ENCODE data around the gene GORASP1.

GORASP1 gene

DNA sequence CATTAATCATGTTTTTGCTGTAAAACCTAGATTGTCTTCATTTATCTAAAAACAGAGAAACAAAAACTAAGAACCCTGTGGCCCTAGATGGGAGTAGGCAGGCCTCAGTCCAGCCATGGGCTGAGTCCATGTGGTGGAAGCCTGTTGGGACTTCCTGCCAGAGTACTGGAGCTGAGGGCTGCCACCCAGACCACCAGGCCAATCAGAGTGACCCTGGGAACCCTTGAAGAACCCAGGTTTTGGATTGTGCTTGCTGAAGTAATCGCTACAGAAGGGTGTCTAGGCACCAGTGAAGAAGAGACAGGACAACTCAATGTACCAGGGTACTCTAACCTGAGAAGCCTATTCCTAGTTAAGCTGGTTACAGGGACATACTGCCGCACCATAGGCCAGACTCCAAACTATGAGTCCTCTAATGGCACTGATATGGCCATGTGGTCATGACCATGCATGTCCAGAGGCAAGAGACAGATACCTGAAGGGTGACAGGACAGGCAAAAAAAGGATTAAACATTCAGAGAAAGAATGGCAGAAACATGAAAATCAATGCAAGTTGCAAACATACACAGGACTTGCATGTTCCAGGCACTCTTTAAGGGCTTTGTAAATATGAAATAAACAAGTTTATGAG lies 33.0 kb upstream of the GORASP1 start:
- no peak for DNase-seq

DNA sequence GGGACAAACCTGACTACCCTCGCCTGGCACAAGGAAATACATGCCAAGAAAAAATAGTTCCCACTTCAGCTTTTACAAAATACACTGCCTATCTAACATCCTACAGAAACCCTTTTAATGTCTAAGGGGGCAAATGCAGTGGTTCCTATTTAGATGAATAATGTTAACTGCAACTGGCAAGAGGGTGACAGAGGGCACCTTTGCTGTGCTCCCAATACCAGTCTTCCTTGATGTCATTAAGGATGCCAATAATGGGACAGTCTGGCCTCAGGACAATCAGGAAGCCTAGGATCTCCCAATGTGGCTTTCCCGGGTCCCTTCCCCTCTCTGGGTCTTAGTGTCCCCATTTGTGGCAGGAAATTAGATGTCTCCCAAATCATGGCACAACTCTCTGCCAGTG lies 32.0 kb upstream of the GORASP1 start:
- DNase-seq: no peak

DNA sequence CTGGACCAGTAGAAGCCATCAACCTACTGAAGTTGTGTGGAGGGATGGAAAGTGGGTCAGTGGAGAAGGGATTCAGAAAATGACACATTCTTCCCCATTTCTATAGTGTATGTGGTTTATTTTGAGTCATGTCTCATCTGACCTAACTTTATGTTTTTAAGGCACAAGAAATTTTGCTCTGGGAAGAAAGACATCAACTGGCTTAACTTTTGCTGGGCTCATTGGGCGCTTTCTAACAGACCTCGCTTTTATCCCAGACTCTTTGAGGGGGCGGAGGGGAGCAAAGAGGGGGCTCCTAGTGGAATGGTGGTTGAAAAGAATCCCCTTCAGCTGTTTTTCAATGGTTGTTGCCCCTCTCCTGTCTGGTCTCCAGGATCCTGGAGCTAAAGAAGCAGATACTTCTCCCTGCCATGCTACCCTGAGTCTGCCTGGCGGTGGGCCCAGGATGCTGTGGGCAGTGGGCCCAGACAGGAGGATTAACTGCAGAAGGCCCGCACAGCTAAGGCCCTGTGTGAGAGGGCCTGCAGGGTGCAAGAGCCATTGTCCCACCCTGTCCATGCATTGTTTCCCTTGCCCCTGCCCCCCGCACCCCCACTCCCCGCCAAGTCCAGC lies 31.5 kb upstream of the GORASP1 start:
- DNase-seq: peak; percentile 81

DNA sequence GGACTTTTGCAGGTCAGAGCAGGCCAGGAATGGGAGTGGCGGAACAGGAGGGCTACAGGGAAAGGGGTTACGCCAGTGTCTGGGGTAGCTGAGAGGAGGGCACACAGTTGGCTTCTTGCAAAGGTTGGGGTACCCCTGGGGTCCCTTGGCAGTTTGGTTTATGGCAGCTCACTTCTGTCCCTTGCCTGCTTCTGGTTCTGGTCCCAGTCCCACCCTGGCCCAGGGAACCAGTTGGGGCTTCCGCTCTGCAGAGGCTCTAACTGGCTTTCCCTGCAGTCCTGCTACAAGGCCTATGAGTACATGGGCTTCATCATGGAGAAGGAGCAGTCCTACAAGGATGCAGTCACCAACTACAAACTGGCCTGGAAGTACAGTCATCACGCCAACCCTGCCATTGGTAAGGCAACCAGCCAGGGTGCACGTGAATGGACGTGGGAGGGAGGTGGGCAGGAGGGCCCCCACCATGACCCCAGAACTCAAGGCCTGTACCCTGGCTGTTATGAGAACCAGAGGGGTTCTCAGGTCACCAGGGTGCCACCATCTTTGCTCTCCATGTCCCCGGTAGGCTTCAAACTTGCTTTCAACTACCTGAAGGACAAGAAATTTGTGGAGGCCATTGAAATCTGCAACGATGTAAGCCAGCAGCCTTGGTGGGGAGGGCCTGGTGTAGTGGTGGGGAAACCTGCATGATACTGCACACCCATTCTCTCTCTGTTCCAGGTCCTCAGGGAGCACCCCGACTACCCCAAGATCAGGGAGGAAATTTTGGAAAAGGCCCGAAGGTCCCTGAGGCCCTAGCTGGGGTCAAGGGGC lies 30.8 kb upstream of the GORASP1 start:
- no peak for DNase-seq

DNA sequence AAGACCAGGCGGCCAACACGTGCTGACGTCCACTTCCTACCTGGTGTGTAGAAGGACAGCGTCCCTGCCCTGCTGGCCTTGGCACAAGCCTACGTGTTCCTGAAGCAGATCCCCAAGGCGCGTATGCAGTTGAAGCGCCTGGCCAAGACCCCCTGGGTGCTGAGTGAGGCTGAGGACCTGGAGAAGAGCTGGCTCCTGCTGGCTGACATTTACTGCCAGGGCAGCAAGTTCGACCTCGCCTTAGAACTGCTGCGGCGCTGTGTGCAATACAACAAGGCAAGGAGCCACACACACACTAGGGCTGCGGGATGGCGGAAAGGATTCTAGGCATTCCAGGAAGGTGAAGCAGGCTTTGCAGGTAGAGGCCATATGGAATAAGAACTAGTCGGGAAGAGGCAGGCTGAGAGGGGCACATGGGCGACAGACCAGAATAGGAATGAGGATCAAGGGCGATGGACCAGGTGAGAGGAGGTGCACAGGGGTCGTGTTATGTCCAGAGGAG lies 30.1 kb upstream of the GORASP1 start:
- DNase-seq: no peak

DNA sequence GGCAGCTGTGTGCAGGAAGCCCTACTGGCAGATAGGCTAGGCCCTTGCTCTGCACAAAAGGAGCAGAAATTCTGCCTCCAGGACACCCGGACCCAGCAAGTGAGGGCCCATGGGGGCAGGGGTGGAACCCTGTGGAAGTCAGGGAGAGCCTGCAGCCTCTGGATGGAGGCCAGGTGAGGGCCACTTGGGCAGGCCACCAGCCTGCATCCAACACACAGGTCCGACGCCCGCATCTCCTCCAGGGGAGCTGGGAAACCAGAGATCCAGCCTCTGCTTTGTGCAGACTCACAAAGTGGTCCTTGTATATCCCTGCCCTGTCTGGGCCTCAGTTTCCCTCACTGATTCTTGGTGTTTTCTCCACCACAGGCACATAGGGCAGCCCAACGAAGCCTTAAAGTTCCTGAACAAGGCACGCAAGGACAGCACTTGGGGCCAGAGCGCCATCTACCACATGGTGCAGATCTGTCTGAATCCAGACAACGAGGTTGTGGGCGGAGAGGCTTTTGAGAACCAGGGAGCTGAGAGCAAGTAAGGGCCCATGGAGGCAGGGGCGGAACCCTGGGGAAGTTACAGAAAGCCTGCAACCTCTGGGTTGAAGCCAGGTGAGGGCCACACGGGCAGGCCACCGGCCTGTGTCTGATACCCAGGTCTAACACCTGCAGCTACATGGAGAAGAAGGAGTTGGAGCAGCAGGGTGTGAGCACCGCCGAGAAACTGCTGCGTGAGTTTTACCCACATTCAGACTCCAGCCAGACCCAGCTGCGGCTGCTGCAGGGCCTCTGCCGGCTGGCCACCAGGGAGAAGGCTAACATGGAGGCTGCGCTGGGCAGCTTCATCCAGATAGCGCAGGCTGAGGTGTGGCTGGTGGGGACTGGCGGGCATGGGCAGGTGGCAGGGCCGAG lies 29.4 kb upstream of the GORASP1 start:
- no peak for DNase-seq

DNA sequence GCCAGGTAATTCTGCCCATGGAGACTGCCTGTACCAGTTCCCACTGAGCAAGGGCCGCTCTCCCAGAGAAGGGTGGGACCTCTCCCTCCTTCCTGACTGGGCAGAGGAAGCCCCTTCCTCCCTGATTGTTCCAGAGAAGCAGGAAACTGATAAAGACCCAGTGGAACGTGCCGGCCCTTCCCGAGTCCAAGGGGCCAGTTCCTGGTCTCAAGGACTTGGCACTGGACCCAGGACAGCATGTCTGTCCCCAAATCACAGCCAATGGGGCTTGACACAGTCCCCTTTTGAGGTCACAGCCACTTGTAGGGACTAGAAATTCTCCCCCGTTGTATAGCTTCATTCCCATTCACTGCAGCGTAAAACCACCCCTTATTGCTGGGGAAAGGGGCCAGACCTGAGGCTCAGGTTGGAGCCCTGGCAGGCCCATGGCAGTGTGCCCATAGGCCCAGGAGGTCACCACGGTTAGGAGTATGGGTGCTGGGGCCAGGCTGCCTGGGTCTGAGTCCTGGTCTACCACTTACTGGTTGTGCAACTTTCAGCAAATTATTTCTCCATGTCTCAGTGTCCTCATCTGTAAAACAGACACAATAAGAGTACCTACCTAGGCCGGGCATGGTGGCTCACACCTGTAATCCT lies 27.9 kb upstream of the GORASP1 start:
- no peak for DNase-seq

DNA sequence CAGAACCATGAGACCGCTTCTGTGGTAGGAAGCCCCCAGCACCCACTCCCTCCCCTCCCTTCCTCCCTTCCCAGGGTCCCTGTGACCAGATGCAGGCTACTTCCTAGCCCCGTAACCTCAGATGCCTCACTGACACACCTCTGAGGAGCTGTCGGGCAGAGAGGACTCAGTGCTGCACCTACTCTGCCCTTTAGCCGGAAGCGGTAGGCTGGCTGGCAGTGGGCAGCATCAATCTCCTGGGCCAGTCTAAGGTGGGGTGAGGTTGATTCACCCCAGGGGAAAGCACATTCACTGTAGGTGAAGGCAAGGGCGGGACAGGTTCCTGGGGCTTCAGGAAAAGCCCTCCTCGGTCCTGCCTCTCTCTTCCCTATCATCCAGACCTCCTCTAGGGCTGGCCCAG lies 26.9 kb upstream of the GORASP1 start:
- no peak for DNase-seq

DNA sequence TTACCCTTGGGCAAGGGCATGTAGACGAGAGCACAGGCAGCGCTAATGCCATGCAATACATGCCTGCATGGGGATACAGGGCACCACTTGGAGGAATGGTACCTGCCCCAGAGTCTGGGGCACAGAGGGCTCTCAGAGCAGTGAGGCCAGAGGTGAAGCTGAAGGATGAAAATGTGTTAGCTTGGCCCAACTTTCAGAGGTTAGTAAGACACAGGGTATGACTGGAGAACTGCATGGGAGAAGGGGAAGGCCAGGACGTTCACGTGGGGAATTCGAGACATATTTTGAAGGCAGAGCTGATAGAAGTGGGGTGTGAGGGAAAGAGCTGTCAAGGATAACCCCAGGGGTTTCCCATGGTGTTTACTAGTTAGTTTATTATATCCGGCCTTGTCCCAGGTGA lies 26.4 kb upstream of the GORASP1 start:
- DNase-seq: no peak

DNA sequence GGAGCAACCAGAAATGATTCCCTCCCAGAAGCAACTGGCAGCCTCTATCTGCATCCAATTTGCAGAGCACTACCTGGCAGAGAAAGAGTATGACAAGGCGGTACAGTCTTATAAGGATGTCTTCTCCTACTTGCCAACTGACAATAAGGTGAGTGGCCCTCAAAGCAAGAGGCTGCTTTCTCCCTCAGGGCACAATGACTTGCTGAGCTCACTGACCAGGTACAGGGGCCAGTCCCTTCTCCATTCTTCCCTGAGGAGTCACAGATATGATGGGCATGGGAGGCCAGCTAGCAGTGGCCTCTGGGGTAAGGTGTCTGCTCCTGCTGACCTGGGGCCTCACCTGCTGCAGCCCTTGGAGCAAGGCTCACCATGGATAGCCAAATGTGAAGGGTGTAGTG lies 25.7 kb upstream of the GORASP1 start:
- DNase-seq: no peak

DNA sequence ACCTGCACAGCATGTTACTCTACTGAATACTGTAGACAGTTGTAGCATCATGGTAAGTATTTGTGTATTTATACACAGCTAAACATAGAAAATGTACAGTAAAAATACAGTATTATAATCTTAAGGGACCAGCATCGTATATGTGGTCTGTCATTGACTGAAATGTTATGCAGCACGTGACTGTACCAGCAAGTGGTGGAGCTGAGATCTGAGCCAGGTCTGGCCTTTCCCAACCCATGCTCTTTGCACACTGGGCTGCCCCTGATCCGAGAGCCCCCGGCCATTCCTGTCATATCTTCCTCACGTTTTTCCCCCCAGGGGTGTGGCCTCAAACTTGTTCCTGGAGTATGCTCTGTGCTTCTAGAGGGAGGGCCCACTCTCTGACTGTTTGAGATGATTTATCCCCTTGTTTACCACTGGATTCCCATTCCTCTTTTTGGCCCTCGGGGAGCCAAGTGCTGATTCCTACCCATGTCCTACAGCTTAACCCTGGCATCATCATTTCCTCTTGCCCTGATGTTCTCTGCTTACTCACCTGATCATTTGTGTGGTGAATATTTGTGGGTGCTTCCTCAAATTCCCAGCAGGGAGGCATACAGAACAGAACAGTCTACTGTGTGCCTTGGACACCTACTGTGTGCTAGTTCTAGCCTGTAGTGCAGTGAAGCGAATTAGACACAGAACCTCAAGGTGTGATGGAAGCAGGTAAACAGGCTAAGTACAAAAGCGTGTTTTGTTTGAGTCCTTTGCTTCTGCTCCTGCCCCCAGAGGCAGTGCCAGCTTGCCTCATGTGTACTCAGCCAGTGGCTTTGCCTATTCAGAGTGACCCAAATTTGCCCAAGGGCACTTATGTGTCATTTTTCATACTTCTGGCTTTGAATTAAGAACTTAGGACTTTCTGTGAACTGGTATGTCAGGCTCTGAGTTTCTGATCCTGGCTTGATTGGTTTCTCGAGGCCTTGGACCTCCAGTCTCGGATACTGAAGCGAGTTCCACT lies 25.0 kb upstream of the GORASP1 start:
- no peak for DNase-seq

DNA sequence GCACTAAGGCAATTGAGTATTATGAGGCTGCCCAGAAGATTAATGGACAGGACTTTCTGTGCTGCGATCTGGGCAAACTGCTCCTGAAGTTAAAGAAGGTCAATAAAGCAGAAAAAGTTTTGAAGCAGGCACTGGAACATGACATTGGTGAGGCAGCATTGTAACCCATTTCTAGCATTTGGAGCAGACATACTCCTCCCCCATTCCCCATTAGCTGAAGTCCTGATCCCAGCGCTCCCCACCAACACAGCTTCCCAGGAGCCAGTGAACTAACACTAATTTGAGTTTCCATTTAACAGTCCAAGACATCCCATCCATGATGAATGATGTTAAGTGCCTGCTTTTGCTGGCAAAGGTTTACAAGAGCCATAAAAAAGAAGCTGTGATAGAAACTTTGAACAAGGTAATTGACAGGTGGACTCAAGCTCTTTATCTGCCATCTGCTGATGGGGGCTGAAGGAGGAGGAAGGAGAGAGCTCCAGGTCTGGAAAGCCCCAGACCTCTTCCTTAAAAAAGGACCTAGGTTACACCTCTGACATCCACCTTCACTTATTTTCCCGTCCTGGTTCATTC lies 23.4 kb upstream of the GORASP1 start:
- DNase-seq: no peak

DNA sequence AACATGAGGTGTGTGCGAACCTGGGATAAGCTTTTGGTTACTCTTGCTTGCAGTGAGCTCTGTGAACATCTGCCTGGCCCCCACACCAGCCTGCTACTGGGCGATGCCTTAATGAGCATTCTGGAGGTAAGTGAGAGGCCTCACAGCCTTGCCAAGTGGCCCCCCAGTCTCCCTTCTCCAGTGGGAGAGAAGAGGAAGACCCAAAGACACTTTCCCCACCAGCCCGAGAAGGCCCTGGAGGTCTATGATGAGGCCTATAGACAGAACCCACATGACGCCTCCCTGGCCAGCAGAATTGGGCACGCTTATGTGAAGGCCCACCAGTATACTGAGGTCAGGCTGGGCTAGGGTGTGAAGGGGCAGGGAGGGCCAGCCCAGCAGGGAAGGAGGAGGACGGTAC lies 22.6 kb upstream of the GORASP1 start:
- no peak for DNase-seq

DNA sequence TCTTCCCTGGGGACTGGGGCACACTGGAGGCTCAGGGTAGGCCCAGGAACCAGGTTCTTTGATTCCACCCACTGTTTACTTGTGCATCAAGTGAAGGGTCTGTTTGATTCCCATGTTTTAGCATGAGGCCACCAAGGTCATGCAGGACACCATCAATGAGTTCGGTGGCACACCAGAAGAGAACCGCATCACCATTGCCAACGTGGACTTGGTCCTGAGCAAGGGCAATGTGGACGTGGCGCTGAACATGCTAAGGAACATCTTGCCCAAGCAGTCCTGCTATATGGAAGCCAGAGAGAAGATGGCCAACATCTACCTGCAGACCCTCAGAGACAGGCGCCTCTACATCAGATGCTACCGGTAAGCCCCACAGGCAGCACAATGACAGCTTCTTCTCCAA lies 21.5 kb upstream of the GORASP1 start:
- DNase-seq: no peak

DNA sequence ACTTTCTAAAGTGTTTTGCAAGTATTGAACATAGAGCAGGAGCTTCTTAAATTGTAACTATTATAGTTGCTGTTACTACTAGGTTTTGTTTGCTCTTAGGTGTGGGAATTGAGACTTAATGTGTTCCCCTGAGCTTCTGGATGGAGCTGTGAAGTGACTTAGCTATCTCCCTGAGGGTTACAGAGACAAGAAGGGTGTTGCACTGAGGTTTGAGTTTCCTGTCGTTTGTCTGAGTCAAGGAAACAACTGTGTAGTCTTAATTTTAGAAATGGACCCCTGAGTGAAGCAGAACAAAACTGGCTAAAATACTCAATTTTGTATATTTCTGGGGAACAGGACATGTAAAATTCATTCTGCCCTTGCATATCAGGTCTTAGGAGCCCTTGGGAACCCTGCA lies 20.5 kb upstream of the GORASP1 start:
- no peak for DNase-seq

DNA sequence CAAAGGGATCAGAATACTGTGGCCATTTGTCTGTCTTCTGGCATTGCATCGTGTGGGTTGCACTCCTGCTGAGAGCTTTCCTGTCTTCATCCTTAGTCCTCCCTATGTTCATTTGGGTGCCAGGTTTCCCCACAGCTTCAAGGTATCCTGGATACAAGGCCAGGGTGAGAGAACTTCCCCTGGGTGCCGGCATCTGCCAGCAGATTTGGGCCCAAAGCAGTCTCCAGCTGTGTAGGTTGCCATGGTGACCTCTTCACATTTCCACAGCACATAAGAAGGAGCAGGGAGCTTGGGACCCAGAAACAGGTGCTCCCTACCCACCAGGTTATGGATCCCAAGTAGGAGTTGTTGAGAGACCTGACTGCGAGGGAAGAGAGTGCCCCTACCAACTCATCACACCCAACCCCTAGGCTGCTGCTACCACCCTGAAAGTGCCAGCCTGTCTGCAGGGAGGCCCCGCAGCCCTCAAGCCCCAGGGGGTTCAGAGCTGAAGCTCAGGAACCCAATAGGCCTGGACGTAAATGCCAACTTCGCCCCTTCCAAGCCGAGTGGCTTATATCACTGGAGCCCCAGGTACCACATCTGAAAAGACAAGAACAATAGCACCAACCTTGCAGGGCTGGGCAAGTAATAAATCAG lies 20.0 kb upstream of the GORASP1 start:
- DNase-seq: no peak

DNA sequence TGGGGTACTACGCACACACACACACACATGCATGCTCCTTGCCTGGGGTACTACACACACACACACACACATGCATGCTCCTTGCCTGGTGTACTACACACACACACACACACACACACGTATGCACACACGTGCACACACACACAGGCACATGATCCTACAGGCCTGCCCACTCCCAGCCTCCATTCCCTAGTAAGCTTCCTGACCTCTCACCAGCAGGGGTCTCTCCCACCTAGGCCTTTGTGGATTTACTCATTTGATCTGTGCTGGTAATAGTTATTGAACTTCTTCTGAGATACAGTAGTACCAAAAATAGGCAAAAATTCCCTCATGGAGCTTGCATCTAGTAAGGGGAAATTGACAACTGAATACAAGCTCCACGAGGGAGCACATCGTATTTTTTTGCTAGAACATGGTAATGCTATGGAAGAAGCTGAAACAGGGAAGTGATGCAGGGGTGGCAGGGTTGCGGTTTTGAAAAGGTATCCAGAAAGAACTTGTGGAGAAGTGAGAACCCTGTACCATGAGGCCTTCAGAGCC lies 19.2 kb upstream of the GORASP1 start:
- peak; percentile 60 for DNase-seq

DNA sequence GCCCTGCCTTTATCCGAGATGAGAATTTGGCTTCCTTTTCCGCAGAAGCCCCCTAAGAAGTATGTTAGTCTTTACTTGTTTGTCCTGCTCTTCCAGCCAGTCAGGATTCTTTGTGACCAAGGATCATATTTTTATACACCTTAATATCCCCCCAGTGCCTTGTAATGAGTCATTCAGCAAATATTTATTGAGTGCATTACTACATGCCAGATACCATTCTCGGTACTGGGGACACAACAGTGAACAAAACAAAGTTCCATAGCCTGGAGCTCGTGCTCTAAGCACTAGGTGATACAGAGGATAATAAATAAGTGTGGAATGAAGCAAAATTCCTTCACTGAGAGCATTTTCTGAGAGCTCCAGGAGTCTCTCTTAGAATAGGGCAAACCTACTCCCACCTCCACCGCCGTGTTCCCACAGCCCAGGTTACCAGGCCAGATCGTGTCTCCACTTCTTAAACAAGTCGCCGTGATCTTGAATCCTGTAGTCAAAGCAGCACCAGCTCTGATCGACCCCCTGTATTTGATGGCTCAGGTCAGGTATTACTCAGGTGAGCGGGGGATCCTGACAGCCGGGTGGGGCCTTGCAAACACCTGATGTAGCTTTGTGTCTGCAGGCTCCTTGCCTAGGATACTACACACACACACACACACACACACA lies 18.5 kb upstream of the GORASP1 start:
- DNase-seq: no peak
